Measurements from ENCODE around the gene ARHGAP19.

DNA sequence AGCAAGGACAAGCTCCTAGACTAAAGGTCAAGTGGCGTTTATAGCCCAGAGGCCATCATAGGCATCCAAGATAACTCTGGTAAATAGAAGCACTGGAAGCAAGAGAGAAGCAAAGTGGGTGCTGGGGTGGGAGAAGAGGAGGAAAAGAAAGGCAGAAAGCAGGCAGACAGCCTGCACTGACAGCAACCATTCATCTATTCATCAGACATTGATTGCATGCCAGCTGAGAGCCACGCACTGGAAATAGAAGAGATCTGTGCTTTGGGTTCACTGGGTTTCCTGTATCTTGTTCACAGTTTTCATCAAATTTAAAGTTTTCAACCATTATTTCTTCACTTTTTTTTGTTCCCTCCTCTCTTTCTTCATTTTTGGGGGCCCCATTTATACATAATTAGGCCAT, 102.0 kb downstream of the ARHGAP19 start:
- TF ChIP-seq, protein P1, sequence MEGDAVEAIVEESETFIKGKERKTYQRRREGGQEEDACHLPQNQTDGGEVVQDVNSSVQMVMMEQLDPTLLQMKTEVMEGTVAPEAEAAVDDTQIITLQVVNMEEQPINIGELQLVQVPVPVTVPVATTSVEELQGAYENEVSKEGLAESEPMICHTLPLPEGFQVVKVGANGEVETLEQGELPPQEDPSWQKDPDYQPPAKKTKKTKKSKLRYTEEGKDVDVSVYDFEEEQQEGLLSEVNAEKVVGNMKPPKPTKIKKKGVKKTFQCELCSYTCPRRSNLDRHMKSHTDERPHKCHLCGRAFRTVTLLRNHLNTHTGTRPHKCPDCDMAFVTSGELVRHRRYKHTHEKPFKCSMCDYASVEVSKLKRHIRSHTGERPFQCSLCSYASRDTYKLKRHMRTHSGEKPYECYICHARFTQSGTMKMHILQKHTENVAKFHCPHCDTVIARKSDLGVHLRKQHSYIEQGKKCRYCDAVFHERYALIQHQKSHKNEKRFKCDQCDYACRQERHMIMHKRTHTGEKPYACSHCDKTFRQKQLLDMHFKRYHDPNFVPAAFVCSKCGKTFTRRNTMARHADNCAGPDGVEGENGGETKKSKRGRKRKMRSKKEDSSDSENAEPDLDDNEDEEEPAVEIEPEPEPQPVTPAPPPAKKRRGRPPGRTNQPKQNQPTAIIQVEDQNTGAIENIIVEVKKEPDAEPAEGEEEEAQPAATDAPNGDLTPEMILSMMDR (IDR thresholded peaks at IDR 0.05): no peak
- TF ChIP-seq POLR2A (IDR thresholded peaks at IDR 0.05): no peak
